SJSA1 (cell line): ENCODE results near the gene TMEM191B. TPM values are rescaled to one million over a fixed set of nuclear protein-coding genes. Genes with fewer than 3 reads are reported as not detected.
"Not testable (repeated sequence)": the region's sequence is repeated elsewhere in the genome, so short reads cannot be mapped to it uniquely, and the experiment has no call there.

Source experiments
- DNase-seq, 2 experiments: peaks; one replicate each; pipeline ENCODE4 v3.0.0-alpha.2; 2015 to 2020; ENCODE audit warnings: low spot score in 2 of 2, low read depth in 1 of 2
- H3K27ac ChIP-seq: fragments of 250-450 bp; sonication (Bioruptor Pico); 2 replicates; pipeline ENCODE4 v1.5.1; 2020; ENCODE audit warnings: mild to moderate bottlenecking, moderate library complexity
- H3K27me3 ChIP-seq: fragments of 250-450 bp; sonication (Bioruptor Pico); replicated peaks from 2 replicates; pipeline ENCODE4 v1.5.1; 2020; ENCODE audit warnings: mild to moderate bottlenecking, moderate library complexity
- H3K36me3 ChIP-seq: fragments of 250-450 bp; sonication (Bioruptor Pico); 2 replicates; pipeline ENCODE4 v1.5.1; 2020; ENCODE audit warnings: mild to moderate bottlenecking
- H3K4me1 ChIP-seq: fragments of 250-450 bp; sonication (Bioruptor Pico); replicated peaks from 2 replicates; pipeline ENCODE4 v1.6.1; 2021; ENCODE audit warnings: mild to moderate bottlenecking
- H3K4me3 ChIP-seq: fragments of 250-450 bp; sonication (Bioruptor Pico); 2 replicates; pipeline ENCODE4 v1.5.1; 2020; ENCODE audit warnings: mild to moderate bottlenecking
- H3K9me3 ChIP-seq: fragments of 250-450 bp; sonication (Bioruptor Pico); replicated peaks from 2 replicates; pipeline ENCODE4 v1.5.1; 2020; ENCODE audit warnings: mild to moderate bottlenecking
- total RNA-seq: library from RNA; depleted of rRNA; stranded (reverse); fragments of >200 nt; shearing (Covaris generic); gene quantifications from 2 replicates; pipeline ENCODE4 v1.2.3, GENCODE V29; 2014; rRNA removed

The TMEM191B gene
- total RNA-seq = 1.1 TPM in 1 of 2 replicates, not detected in the other

DNA sequence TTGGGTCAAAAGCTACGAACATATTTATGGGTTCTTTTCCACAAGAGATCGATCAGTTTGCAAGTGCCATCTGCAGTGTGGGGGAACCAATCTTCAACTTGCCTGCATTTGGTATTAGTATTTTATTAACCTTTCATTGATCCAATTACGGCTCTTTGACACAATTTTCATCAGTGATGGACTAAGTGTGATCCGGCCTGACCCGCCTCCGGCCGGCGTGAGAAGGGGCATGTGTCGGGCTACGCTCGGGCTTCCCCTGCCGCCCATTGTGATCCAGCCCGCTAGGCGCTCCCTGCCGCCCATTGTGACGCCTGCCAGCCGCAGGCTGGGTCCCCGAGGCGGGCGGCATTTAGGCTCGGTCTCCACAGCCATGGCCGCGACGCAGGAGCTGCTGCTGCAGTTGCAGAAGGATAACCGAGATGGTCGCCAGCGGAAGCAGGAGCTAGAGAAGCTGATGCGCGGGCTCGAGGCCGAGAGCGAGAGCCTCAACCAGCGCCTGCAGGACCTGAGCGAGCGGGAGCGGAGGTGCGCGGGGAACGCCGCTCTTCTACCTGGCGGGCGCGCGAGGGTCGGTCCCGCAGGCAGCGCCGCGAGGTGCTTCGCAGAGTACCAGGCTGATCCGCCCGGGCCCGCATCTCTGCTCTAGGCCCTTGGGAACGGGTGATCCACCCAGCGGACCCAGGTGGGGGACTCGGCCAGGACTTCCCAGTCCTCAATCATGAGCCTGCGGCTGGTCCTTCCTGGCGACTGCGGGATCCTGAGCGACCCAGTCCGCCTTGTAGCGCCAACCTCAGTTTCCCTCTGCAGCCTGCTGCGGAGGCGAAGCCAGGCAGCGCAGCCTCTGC is at the start of gene TMEM191B:
Gene TMEM191B, plus strand, starts transcription at position 51 of the 845 bp plus-strand sequence. Its CDS starts 179 bp downstream, at position 230.
- H3K27me3 ChIP-seq, H3K9me3 ChIP-seq, H3K36me3 ChIP-seq, H3K27ac ChIP-seq, DNase-seq, H3K4me1 ChIP-seq, H3K4me3 ChIP-seq: not testable (repeated sequence)

DNA sequence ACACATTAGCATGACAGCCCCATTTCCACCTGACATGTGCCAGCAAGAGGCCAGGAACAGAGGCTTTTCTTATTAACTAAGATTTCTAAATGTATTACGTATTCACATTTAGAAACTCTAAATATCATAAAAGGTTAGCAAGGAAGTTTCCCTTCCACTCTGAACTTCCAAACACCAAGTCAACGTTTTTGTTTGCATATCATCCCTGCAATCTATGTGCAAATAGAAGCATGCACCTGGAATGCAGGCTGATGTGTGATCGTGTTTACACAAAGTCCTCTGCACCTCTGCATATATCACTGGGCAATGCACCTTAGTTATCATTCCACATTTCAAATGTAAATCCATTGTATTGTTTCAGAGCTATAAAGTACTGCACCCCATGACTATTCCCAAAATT is 31.4 kb upstream of the TMEM191B start:
- not testable (repeated sequence) for H3K27ac ChIP-seq, H3K4me1 ChIP-seq, H3K27me3 ChIP-seq, H3K9me3 ChIP-seq, H3K4me3 ChIP-seq, H3K36me3 ChIP-seq, DNase-seq

DNA sequence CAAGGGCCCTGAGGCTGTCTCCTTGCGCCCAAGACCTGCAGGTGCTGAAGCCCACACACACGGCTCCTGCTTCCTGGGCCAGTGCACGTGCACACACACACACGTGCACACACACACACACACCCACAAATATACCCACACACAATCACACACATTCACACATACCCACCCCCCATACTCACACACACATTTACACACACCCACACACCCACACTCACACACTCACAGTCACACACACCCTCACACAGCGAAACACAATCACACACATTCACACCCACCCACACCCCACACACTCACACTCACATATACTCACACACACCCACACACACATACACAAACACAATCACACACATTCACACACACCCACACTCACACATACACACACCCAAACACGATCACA is 16.3 kb upstream of the TMEM191B start:
- H3K4me3 ChIP-seq, DNase-seq, H3K27me3 ChIP-seq, H3K36me3 ChIP-seq, H3K4me1 ChIP-seq, H3K27ac ChIP-seq, H3K9me3 ChIP-seq: not testable (repeated sequence)

DNA sequence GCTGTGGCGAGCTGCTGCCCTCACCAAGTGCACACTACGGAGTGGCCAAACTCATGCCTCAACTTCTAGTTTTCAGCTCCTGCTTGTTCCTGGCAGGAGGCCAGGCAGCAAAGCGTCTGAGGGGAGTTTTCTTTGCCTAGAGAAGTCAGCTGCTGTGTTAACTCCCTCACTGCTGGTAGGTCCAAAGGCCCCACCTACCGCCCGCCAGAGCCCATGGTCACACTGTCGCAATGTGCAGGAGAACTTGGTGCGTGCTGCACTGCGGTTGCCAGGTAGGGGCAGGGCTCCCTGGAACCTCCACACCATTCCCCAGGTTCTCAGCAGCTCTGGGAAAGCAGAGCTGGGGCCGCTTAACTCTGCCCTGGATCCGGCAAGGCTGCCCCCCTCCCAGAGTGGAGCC is 15.2 kb upstream of the TMEM191B start:
- H3K9me3 ChIP-seq, H3K27ac ChIP-seq, H3K4me1 ChIP-seq, DNase-seq, H3K4me3 ChIP-seq, H3K36me3 ChIP-seq, H3K27me3 ChIP-seq: not testable (repeated sequence)

DNA sequence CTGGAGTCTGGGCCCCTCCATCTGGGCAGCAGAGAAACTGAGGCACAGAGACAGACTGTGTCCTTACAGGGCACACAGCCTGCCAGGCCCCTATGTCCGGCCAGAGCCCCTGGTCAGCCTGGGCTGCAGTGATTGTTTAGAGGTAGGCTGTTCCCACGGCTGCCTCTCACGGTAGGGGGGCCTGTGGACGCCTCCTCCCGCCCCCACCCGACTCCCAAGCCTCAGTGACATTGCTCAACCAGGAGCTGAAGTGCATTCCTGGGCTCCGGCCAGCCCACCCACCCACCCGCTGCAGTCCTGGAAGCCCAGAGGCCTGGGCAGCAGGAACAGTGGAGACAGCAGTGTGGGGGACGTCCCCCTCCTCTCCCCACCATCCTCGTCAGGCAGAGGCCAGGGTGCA is 14.1 kb upstream of the TMEM191B start:
- not testable (repeated sequence) for H3K4me3 ChIP-seq, H3K27ac ChIP-seq, H3K9me3 ChIP-seq, H3K4me1 ChIP-seq, H3K27me3 ChIP-seq, H3K36me3 ChIP-seq
- DNase-seq = peak in 1 of 2 experiments; percentile 56

DNA sequence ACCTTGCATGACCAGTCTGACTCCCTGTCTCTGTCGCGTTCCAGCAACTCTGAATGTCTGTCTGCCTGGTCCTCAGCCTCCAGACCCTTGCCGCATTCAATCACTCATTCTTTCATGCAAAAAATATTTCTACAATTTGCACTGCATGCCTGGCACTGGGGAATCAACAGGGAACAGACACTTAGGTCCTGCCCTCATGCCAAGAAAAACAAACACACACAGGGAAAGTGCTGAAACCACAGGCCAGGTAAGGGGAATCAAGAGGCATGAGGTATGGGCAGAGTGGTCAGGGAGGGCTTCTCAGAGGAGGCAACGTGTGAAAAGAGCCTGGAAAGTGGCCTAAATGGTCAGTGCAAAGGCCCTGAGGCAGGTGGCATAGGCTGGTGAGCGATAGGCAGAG is 9.5 kb upstream of the TMEM191B start, which contains the start of gene GGTLC3:
Gene GGTLC3, minus strand, starts transcription at position 101 of the 400 bp plus-strand sequence. CDS start 264 bp downstream, outside the sequence.
- H3K36me3 ChIP-seq, H3K4me3 ChIP-seq, DNase-seq, H3K27me3 ChIP-seq, H3K27ac ChIP-seq, H3K9me3 ChIP-seq, H3K4me1 ChIP-seq: not testable (repeated sequence)

DNA sequence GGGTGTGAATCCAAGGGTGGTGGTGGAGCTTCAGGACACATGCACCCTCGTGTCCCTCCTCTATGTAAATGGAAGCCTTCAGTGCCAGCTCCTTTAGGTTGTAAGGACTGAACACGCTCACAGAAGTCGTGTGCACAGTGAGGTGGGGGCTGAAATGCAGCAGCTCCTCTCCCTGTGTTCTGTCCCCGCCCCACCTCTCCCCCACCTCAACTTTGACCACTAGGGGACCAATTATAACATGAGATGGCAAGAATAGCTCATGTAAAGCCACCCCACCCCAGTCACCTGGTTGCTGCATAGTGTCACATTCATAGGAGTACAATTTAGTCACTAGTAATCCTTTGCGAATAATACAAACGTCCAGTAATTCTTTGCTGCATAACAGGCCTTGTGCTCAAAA is 4.8 kb upstream of the TMEM191B start:
- not testable (repeated sequence) for H3K4me3 ChIP-seq, H3K27me3 ChIP-seq, H3K36me3 ChIP-seq, DNase-seq, H3K4me1 ChIP-seq, H3K27ac ChIP-seq, H3K9me3 ChIP-seq

DNA sequence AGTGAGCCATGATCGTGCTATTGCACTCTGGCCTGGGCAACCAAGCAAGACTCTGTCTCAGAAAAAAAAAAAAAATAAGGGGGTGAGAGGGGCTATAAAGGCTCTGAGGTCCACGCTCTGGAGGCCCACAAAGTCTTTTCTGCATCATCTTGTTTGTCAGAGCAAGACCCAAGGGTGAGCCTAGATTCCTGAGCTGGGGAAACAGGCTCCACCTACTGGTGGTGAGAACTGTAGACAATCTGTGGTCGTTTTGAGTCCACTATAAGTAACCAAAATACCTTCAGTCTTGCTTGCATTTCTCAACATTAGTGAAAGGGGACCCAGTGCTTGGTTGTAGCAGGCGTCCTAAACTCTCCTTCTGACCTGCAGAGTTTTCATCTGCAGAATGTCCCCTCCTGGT is 4.3 kb upstream of the TMEM191B start:
- H3K27me3 ChIP-seq, H3K27ac ChIP-seq, H3K4me1 ChIP-seq, DNase-seq, H3K9me3 ChIP-seq, H3K4me3 ChIP-seq, H3K36me3 ChIP-seq: not testable (repeated sequence)

DNA sequence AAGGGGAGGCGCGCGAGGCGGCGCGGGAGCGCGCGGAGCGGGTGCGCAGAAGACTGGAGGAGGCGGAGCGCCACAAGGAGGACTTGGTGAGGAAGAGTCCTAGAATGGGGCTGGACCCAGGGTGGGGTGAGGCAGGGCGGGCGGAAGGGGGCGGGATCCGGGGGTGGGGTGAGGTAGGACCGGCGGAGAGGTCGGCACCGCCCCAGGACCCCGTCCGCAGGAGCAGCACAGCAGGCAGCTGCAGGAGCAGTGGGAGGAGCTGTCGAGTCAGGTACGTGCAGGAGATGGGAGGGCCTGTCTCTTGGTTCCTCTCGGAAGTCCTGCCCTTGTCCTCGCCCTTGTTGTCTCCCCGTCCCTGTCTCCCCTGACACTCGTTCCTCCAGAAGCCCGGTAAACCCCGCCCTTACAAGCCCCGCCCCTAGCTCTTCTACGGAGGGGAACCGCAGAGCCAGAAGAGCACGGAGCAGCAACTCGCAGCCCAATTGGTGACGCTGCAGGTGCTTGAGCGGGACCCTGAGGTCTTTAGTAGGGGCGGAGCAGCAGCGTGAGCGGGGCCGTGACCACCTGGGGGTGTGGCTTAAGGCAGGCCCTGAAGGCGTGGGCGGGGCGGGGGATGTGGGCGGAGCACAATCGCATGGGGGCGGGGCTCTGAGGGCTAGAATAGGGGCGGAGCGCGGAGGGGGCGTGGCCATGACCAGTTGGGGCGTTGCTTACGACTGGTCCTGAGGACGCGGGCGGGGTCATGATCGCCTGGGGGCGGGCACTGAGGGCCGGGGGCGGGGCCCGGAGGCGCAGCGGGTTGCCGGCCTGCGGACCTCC is 1.2 kb downstream of the TMEM191B start:
- not testable (repeated sequence) for H3K4me3 ChIP-seq, H3K9me3 ChIP-seq, H3K4me1 ChIP-seq, H3K27ac ChIP-seq, H3K27me3 ChIP-seq, H3K36me3 ChIP-seq
- peak in 1 of 2 experiments; percentile 62 for DNase-seq

DNA sequence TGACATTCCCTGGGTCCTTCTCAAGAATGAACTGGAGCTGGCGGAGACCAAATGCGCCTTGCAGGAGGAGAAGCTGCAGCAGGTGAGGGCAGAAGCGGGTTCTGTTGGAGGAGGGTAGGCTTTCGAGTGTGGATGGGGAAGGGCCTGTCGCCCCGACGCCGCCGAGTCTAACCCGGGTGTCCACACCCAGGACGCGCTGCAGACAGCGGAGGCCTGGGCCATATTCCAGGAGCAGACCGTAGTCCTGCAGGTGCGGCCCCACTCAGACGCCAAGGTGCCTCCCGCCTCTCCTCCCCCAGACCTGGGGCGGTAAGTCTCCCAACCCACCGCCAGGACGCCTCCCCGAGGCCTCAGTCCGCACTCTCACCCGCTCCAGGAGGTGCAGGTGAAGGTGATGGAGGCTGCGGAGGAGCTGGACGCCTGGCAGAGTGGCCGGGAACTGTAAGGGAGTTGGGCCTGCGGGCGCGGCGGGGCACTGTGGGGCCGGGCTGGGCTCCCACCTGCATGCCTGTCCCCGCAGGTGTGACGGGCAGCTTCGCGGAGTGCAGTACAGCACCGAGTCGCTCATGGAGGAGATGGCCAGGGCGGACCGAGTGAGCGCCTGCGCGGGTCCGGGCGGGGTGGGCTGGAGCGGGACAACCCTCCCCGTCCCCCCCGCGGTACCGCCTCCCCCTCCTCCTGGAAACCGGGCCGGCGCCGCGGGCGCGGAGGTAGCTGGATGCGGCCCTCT is 2.0 kb downstream of the TMEM191B start:
- not testable (repeated sequence) for DNase-seq, H3K4me1 ChIP-seq, H3K9me3 ChIP-seq, H3K27ac ChIP-seq, H3K27me3 ChIP-seq, H3K36me3 ChIP-seq, H3K4me3 ChIP-seq

DNA sequence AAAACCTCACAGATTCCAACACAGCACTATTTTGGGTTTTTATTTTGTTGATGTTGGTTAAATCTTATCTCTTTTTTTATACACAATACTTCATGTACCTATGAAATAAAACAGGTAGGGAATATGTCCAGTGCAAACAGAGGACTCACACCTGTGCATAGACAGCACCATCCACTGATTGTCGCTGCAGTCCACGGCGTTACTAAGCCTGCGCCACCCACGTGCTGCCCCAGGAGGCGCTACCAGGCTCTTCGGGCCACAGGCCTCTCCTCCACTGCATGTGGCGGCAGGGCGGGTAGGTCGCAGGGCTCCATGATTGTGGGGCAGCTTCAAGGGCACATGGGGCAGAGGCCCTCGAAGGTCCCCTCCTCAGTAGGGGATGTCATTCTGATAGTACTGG is 6.0 kb downstream of the TMEM191B start:
- H3K4me1 ChIP-seq, H3K9me3 ChIP-seq, H3K27me3 ChIP-seq, H3K27ac ChIP-seq, H3K4me3 ChIP-seq, DNase-seq, H3K36me3 ChIP-seq: not testable (repeated sequence)

DNA sequence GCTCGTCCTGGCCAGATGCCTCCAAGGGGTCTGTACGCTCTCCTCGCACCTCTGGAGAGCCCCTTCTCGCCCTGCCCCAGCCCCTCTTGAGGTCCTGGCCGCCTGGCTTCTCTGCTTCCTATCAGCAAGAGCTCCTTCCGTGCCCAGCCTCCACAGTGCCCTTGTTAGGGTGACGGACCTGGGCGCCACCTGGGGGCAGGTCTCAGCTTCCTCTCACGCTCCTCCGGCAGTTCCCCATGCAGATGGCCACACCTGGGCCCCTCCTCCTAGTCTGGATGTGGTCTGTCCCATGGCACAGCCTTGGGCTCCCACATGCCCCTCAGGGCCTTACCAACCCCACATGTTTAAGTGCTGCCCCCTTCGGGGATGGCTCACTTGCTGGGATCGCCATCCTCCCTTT is 6.7 kb downstream of the TMEM191B start:
- H3K4me3 ChIP-seq, DNase-seq, H3K36me3 ChIP-seq, H3K9me3 ChIP-seq, H3K27ac ChIP-seq, H3K4me1 ChIP-seq, H3K27me3 ChIP-seq: not testable (repeated sequence)

DNA sequence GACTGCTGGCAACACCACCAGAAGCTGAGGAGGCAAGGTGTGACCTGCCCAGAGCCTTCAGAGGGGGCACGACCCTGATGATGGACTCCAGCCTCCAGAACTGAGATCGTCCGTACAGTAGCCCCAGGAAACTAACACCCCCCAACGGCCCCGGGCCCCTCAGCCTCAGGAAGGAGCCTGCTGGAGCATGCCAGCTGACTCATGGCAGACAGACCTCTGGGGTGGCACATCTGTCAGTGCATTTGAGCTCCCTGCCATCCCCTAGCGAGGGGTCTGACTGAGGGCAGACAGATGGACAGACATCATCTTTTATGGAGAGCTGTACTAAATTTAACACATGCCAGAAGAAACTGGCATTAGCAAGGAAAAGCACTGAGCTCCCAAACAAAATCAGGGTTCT is 12.4 kb downstream of the TMEM191B start:
- not testable (repeated sequence) for H3K4me3 ChIP-seq, DNase-seq, H3K27ac ChIP-seq, H3K27me3 ChIP-seq, H3K36me3 ChIP-seq, H3K4me1 ChIP-seq, H3K9me3 ChIP-seq

DNA sequence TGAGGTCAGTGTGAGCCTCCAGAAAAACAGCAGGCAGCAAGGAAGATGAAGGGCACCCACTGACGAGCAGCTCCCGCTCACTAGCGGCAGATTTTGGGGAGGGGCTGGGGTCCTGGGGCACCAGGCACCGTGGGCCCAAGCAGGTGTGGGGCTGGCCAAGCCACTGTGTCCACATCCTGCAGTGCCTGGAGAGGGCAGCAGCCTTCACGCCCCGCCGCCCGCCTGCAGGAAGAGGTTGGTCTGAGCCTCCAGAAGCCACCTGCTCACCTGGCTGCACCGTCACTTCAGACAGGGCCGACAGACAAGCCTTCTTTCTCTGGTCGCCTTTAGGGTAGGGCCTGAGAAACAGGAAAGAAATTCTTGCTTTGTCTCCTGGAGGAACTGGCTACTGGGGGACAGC is 15.8 kb downstream of the TMEM191B start:
- not testable (repeated sequence) for H3K9me3 ChIP-seq, DNase-seq, H3K27ac ChIP-seq, H3K4me3 ChIP-seq, H3K4me1 ChIP-seq, H3K27me3 ChIP-seq, H3K36me3 ChIP-seq
